Activated T-helper 2 cell treated with anti-CD3 and anti-CD28 coated beads, Interferon-gamma antibody, Interleukin-2, Interleukin-4, amounts not matched to agents 10 μg/mL and 5 μg/mL and 100 μg/mL, durations not matched to agents 14 hours and 24 hours and 36 hours (primary cell): ENCODE results near the gene MYO15A. TPM values are rescaled to one million over a fixed set of nuclear protein-coding genes. Genes with fewer than 3 reads are reported as not detected.

Experiments used
- DNase-seq: peaks from one replicate; pipeline ENCODE4 v3.0.0; 2021; ENCODE audit warnings: low spot score
- H3K27ac Mint-ChIP-seq: one replicate; pipeline ENCODE4 v1.8.0; 2021; ENCODE audit warnings: mixed read lengths
- H3K27me3 Mint-ChIP-seq: one replicate; pipeline ENCODE4 v1.8.0; 2021; ENCODE audit warnings: low read depth, mixed read lengths
- H3K36me3 Mint-ChIP-seq: one replicate; pipeline ENCODE4 v1.8.0; 2021; ENCODE audit warnings: low read depth, mixed read lengths
- H3K4me1 Mint-ChIP-seq: one replicate; pipeline ENCODE4 v1.8.0; 2021; ENCODE audit warnings: low read depth, mixed read lengths
- H3K4me3 Mint-ChIP-seq: one replicate; pipeline ENCODE4 v1.8.0; 2021; ENCODE audit warnings: low read depth, mild to moderate bottlenecking, moderate library complexity, mixed read lengths
- H3K9me3 Mint-ChIP-seq: one replicate; pipeline ENCODE4 v1.8.0; 2021; ENCODE audit warnings: mixed read lengths
- intact Hi-C: fragments of 100-400 bp; cut with micrococcal nuclease; formaldehyde crosslinking; loops from one replicate; pipeline ENCODE4 v1.15.1; 2023
- total RNA-seq: library from RNA; stranded (reverse); gene quantifications from 2 replicates; pipeline ENCODE4 v1.2.3, GENCODE V29; 2022

The MYO15A gene, protein sequence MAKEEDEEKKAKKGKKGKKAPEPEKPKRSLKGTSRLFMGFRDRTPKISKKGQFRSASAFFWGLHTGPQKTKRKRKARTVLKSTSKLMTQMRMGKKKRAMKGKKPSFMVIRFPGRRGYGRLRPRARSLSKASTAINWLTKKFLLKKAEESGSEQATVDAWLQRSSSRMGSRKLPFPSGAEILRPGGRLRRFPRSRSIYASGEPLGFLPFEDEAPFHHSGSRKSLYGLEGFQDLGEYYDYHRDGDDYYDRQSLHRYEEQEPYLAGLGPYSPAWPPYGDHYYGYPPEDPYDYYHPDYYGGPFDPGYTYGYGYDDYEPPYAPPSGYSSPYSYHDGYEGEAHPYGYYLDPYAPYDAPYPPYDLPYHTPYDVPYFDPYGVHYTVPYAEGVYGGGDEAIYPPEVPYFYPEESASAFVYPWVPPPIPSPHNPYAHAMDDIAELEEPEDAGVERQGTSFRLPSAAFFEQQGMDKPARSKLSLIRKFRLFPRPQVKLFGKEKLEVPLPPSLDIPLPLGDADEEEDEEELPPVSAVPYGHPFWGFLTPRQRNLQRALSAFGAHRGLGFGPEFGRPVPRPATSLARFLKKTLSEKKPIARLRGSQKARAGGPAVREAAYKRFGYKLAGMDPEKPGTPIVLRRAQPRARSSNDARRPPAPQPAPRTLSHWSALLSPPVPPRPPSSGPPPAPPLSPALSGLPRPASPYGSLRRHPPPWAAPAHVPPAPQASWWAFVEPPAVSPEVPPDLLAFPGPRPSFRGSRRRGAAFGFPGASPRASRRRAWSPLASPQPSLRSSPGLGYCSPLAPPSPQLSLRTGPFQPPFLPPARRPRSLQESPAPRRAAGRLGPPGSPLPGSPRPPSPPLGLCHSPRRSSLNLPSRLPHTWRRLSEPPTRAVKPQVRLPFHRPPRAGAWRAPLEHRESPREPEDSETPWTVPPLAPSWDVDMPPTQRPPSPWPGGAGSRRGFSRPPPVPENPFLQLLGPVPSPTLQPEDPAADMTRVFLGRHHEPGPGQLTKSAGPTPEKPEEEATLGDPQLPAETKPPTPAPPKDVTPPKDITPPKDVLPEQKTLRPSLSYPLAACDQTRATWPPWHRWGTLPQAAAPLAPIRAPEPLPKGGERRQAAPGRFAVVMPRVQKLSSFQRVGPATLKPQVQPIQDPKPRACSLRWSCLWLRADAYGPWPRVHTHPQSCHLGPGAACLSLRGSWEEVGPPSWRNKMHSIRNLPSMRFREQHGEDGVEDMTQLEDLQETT (N-terminal part only)
- 0.64 and 0.80 TPM in 2 replicates for total RNA-seq

DNA sequence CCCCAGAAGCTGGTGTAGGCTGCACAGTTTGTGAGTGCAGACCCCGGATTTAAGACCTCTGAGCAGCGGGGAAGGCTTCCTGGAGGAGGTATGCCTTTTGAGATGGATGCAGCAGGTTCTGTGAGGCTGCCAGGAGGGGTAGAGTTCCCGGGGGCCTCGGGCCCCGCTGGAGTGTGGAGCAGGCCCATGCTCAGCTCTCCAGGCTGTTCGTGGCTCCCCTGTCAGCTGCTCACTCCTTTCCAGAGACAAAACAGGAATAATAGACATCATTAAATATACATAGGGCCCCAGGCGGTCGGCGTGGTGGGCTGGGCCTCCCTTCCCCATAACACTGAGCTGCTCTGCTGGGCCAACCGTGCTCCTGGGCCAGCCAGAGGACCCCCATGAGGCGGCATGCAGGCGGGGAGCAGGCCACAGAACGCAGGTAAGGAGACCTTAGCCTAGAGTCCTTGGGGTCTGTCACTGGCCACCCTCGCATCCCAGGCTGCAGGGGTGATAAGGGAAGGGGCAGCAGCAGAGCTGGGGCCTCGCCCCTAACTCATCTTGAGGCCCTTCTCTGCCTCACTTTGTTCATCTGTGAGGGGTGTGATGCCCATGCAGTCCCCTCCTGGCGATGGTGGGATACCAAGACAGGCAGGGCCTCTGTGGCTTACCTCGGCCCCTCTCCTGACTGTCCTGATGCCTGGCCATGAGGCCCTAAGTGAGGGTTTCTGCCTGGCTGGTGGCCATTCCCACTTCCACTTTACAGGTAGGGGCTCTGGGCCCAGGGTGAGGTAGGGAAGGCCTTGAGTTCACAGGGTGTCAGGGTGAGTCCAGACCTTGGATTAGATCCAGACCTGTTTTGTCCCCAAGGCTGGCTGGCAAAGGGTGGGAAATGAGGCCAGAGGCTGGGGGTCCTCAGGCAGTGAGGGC lies at the start of gene MYO15A:
MYO15A (plus strand) TSS at position 356 of the 912 bp plus-strand sequence. CDS start 10,045 bp downstream, outside the sequence.
- intact Hi-C loops = no loop called here
- Mint-ChIP-seq H3K9me3 (no peaks in the 10 kb centered on the region), H3K36me3 (peaks cover 12% of the 10 kb centered on the region), H3K4me3 (no peak within 1 kb of the TSS), H3K27me3 (no peaks in the 10 kb centered on the region), H3K4me1 (no peaks in the 10 kb centered on the region), H3K27ac (no peak within 1 kb of the TSS)
- no peak for DNase-seq

DNA sequence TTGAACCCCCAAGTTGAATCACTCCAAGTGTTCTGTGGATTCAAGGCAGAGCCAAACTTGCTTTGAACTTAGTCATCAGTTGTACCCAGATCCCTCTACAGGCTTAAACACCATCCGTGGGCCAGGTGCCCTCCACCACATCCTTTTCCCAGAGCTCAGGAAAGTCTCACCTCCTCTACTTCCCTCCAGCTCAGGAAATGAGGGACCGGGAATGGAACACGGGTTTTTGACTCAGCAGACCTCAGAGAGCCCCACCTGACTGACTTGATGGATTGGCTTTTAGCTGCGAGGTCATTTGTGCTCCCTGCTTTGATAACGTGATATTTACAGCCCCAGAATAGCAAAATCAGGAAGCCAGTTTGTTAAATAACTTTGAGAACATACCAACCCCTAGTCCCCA lies 49.3 kb upstream of the MYO15A start:
- no peak for DNase-seq
- intact Hi-C loops = no loop called here
- Mint-ChIP-seq H3K4me3 (no peak overlapping the region), H3K9me3 (no peaks in the 10 kb centered on the region), H3K27me3 (no peaks in the 10 kb centered on the region), H3K4me1 (peaks cover 15% of the 10 kb centered on the region), H3K27ac (no peak overlapping the region), H3K36me3 (peaks cover 37% of the 10 kb centered on the region)

DNA sequence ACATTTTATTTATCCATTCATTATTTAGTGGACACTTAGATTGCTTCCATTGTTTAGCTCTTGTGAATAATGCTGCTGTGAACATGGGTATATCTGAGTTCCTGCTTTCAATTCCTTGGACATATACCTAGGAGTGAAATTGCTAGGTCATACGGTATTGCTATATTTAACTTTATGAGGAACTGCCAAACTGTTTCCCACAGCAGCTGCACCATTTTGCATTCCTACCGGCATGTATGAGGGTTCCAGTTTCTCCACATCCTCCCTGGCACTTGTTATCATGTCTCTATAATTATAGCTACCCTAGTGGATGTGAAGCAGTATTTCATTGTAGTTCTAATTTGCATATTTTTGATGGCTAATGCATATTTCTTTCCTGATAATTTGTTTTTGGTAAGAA lies 44.5 kb upstream of the MYO15A start:
- no peak for DNase-seq
- H3K27me3 Mint-ChIP-seq = no peaks in the 10 kb centered on the region
- no peaks in the 10 kb centered on the region for H3K9me3 Mint-ChIP-seq
- no peak overlapping the region for H3K27ac Mint-ChIP-seq
- H3K36me3 Mint-ChIP-seq = peaks cover 28% of the 10 kb centered on the region
- H3K4me3 Mint-ChIP-seq = no peak overlapping the region
- H3K4me1 Mint-ChIP-seq = peaks cover 14% of the 10 kb centered on the region
- intact Hi-C loops = no loop called here

DNA sequence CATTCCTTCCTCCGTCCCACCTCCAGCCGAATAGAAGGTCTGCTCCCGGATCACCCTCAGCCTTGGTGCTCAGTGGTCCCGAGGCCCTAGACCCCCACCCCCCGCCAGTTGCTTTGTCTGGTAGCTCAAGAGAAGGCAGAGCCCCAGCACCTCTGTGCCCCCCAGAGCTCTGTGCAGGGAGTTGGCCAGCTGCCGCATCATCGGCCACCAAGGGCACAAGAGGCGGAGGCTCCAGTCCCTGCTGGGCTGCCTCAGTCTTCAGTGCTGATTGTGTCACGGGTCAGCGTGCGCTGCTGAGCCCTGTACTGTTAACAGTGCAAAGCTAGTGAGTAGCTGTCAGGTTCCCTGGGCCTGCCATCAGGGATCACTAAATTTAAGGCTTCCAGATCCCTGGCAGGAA lies 43.0 kb upstream of the MYO15A start:
- Mint-ChIP-seq H3K36me3 (peaks cover 21% of the 10 kb centered on the region), H3K9me3 (no peaks in the 10 kb centered on the region), H3K27ac (no peak overlapping the region), H3K4me1 (peaks cover 8% of the 10 kb centered on the region), H3K4me3 (no peak overlapping the region), H3K27me3 (no peaks in the 10 kb centered on the region)
- DNase-seq = no peak
- intact Hi-C loops = no loop called here

DNA sequence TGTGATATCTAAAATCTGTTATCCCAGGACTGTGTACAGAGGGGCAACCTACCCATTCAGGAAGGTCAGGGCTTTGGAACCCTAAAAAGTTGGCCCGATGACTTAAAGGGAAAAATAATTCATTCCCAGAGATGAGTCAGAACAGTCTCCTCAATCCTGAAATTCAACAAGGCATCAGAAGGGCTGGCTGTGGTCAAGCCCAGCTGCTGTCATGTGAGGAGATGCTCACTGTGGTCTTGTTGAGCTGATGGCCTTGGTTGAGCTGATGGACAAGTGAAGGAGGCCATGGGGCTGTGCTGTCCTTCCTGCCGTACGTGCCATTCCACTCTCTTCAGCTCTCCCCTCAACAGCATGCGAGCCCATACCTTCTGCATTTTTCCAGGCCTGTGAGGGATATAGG lies 41.7 kb upstream of the MYO15A start:
- Mint-ChIP-seq H3K4me3 (no peak overlapping the region), H3K9me3 (no peaks in the 10 kb centered on the region), H3K36me3 (peaks cover 17% of the 10 kb centered on the region), H3K4me1 (peaks cover 13% of the 10 kb centered on the region), H3K27me3 (peaks cover 4% of the 10 kb centered on the region), H3K27ac (no peak overlapping the region)
- intact Hi-C loops = no loop called here
- no peak for DNase-seq

DNA sequence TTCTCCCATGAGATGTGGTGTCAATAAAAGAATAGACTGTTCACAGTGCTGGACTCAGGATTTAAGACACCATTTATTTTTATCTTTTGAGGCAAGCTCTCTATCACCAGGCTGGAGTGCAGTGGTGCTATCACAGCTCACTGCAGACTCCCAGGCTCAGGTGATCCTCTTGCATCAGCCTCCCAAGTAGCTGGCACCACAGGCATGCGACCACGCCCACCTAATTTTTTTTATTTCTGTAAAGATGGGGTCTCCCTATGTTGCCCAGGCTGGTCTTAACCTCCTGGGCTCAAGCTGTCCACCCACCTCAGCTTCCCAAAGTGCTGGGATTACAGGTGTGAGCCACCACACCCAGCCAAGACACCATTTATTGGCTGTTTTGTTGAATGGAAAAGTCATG lies 39.5 kb upstream of the MYO15A start:
- Mint-ChIP-seq H3K4me3 (no peak overlapping the region), H3K27me3 (peaks cover 4% of the 10 kb centered on the region), H3K27ac (no peak overlapping the region), H3K4me1 (peaks cover 13% of the 10 kb centered on the region), H3K36me3 (peaks cover 11% of the 10 kb centered on the region), H3K9me3 (no peaks in the 10 kb centered on the region)
- DNase-seq = no peak
- intact Hi-C loops = no loop called here

DNA sequence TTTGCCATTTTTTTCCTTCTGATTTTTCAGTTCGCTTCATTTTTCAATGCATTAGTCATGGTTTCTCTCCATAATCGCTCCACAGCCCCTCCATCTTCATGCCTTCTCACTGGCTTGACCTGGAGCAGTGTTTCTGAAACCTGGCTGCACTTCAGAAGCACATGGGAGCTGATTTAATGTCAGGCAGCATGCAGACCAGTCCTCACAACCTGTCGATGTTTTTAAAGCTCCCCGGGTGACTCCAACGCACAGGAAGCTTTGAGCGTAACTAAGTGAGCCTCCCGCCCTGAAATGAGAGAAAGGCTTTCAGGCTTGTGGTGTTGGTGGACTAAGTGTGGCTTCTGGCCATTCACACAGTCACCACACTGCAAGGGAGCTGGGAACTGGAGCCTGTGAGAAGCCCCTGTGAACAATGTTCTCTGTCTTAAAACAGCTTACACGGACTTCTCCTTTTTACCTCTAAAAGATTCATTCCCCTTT lies 37.7 kb upstream of the MYO15A start:
- intact Hi-C loops = no loop called here
- Mint-ChIP-seq H3K4me1 (peaks cover 13% of the 10 kb centered on the region), H3K9me3 (no peaks in the 10 kb centered on the region), H3K4me3 (no peak overlapping the region), H3K36me3 (no peaks in the 10 kb centered on the region), H3K27ac (no peak overlapping the region), H3K27me3 (peaks cover 12% of the 10 kb centered on the region)
- no peak for DNase-seq

DNA sequence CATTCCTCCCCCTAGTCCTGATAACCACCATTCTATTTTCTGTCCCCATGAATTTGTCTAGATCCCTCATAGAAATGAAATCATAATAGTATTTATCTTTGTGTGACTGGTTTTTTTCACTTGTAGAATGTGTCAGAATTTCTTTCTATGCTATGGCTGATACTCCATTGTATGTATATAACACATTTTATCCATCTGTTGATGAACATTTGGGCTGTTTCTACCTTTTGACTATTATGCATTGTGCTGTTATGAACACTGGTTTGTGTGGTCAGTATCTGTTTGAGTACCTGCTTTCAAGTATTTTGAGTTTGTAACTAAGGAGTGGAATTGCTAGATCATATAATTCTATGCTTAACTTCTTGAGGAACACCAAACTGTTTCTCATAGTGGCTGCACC lies 36.8 kb upstream of the MYO15A start:
- Mint-ChIP-seq H3K9me3 (no peaks in the 10 kb centered on the region), H3K36me3 (no peaks in the 10 kb centered on the region), H3K27me3 (peaks cover 12% of the 10 kb centered on the region), H3K27ac (no peak overlapping the region), H3K4me1 (peaks cover 13% of the 10 kb centered on the region), H3K4me3 (no peak overlapping the region)
- intact Hi-C loops = no loop called here
- no peak for DNase-seq

DNA sequence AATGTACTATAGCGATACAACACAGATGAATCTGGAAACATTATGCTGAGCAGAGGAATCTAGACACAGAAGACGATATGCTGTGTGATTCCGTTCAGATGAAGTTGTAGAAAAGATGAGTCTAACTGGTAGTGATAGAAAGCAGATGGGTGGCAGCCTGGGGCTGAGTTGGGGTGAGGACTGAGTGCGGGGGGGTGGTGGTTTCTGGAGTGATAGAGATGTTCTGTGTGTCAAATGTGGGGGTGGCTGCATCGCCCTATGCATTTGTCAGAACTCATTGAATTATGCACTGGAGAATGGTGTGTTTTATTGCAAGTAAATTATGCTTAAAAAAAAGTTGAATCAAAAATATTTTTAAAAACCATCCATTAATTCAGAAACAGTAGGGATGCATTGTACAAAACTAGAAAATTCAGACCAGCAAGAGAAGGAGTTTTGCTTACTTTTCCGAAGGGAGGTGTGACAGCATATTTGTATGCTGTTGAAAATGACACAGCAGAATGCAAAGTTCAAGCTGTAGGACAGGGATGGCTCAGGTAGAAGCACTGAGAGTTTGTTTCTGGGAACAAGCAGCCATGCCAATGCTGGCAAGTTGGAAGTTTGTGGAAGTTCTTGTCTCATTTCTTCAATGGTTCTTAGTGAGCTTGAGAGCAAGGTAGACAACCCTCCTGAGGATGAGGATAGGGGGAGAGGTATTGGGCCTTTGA lies 33.8 kb upstream of the MYO15A start:
- Mint-ChIP-seq H3K27ac (no peak overlapping the region), H3K4me3 (no peak overlapping the region), H3K4me1 (peaks cover 13% of the 10 kb centered on the region), H3K27me3 (peaks cover 15% of the 10 kb centered on the region), H3K36me3 (no peaks in the 10 kb centered on the region), H3K9me3 (no peaks in the 10 kb centered on the region)
- intact Hi-C loops = no loop called here
- no peak for DNase-seq

DNA sequence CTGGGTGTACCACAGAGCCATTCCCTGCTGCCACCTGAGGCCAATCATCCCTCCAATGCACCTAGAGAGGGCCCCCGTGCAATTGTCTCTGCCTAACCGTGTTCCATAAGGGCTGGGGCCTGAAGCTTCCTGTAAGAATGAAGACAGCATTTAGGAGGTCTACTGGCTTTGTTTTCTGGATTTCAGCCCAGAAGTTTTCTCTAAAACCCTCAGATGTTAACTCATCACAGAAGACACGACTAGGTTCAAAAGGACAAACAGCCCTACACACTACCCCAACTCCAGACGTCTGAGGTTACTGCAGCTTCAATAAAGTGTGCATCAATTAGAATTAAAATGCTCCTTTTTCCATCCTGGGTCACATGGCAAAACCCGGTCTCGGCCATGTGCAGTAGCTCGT lies 31.6 kb upstream of the MYO15A start:
- Mint-ChIP-seq H3K9me3 (no peaks in the 10 kb centered on the region), H3K27ac (no peak overlapping the region), H3K36me3 (no peaks in the 10 kb centered on the region), H3K27me3 (peaks cover 11% of the 10 kb centered on the region), H3K4me3 (no peak overlapping the region), H3K4me1 (peaks cover under 1% of the 10 kb centered on the region)
- DNase-seq = no peak
- intact Hi-C loops = no loop called here

DNA sequence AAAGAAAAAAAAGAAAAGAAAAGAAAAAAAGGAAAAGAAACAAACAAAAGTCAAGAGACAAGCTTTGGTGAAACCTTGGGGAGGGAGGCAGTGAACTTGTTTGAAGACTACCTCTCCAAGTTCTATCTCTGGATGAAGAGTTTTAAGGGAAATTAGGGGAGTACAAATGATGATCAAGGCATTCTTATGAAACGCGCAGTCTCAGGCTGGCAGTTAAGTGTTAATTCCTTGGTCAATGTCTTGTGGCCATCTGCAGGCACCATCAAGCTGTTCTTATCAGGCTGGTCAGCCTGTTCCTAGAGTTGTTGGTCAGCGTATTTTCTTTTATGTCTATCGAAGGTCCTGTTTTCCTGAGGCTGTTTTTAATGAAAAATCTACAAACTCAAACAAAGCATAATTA lies 29.0 kb upstream of the MYO15A start:
- no peaks in the 10 kb centered on the region for H3K36me3 Mint-ChIP-seq
- H3K27ac Mint-ChIP-seq = no peak overlapping the region
- H3K27me3 Mint-ChIP-seq = peaks cover 9% of the 10 kb centered on the region
- no peaks in the 10 kb centered on the region for H3K4me1 Mint-ChIP-seq
- no peak overlapping the region for H3K4me3 Mint-ChIP-seq
- no peaks in the 10 kb centered on the region for H3K9me3 Mint-ChIP-seq
- DNase-seq = no peak
- intact Hi-C loops = no loop called here
